Natural killer cell (primary cell): ENCODE results near the gene SELE. TPM values are rescaled to one million over a fixed set of nuclear protein-coding genes. Genes with fewer than 3 reads are reported as not detected.

Experiments
- ATAC-seq, 3 donors: fragments of 150-1000 bp in 2 of 3; fragments of 200-7000 bp in 1 of 3; cut with Tn5 transposase; 1 replicate in 1 of 3; 2 replicates in 2 of 3; pipeline ENCODE4 v1.10.0; 2021; ENCODE audit warnings: mild to moderate bottlenecking in 2 of 3, moderate library complexity in 2 of 3
- DNase-seq, 2 donors: peaks; one replicate each; pipeline versions ENCODE4 v3.0.0 to v3.0.0-alpha.2; 2013 to 2021; ENCODE audit warnings: mixed read lengths in 1 of 2
- H3K27ac ChIP-seq: one replicate; pipeline ENCODE4 v1.5.1; 2013; ENCODE audit warnings: mild to moderate bottlenecking, low read length
- H3K27me3 ChIP-seq: one replicate; pipeline ENCODE4 v1.6.1; 2013; ENCODE audit warnings: low read length; ENCODE audit not compliant: control insufficient read depth, insufficient read depth
- H3K36me3 ChIP-seq: one replicate; pipeline ENCODE4 v1.6.1; 2013; ENCODE audit warnings: low read length; ENCODE audit not compliant: control insufficient read depth, insufficient read depth
- H3K4me1 ChIP-seq: one replicate; pipeline ENCODE4 v1.6.1; 2013; ENCODE audit warnings: low read length; ENCODE audit not compliant: control insufficient read depth, insufficient read depth
- H3K4me3 ChIP-seq: one replicate; pipeline ENCODE4 v1.5.1; 2013; ENCODE audit warnings: low read length
- H3K9me3 ChIP-seq: one replicate; pipeline ENCODE4 v1.6.1; 2013; ENCODE audit warnings: low read length; ENCODE audit not compliant: control insufficient read depth, insufficient read depth
- H3K27ac Mint-ChIP-seq, 2 donors: one replicate each; pipeline ENCODE4 v1.8.0; 2022; ENCODE audit warnings: mild to moderate bottlenecking in 2 of 2, mixed read lengths in 2 of 2, moderate library complexity in 1 of 2
- H3K27me3 Mint-ChIP-seq, 2 donors: one replicate each; pipeline ENCODE4 v1.8.0; 2022; ENCODE audit warnings: low read depth in 2 of 2, mixed read lengths in 2 of 2
- H3K36me3 Mint-ChIP-seq: one replicate; pipeline ENCODE4 v1.8.0; 2022; ENCODE audit warnings: mixed read lengths
- H3K4me1 Mint-ChIP-seq, 2 donors: one replicate each; pipeline ENCODE4 v1.8.0; 2022; ENCODE audit warnings: mixed read lengths in 2 of 2
- H3K4me3 Mint-ChIP-seq: one replicate; pipeline ENCODE4 v1.8.0; 2022; ENCODE audit warnings: mild to moderate bottlenecking, moderate library complexity, mixed read lengths
- H3K9me3 Mint-ChIP-seq, 2 donors: one replicate each; pipeline ENCODE4 v1.8.0; 2022; ENCODE audit warnings: mixed read lengths in 2 of 2
- WGBS: methylation state at CpG from one replicate; pipeline ENCODE4 v1.1.7; 2013; ENCODE audit warnings: missing lambda C conversion rate; ENCODE audit not compliant: insufficient coverage; 5-methylcytosine and 5-hydroxymethylcytosine counted together
- intact Hi-C: fragments of 100-400 bp; cut with micrococcal nuclease; formaldehyde crosslinking; loops from one replicate; pipeline ENCODE4 v1.14.2; 2022
- total RNA-seq, 4 donors: library from RNA; stranded (reverse); fragments of 120-200 nt in 1 of 4; gene quantifications; one replicate each; pipeline versions ENCODE4 v1.2.3 to v1.2.4, GENCODE V29; 2013 to 2022
- TF ChIP-seq, protein P1 (sequence below): fragments of 200-600 bp; IDR thresholded peaks from one replicate; pipeline ENCODE4 v1.8.0; 2022; ENCODE audit warnings: antibody characterized with exemption

The SELE gene
- total RNA-seq, 3 donors from 2014 or later (not counting 1 experiment from before 2014, with no cell fraction given): not detected

DNA sequence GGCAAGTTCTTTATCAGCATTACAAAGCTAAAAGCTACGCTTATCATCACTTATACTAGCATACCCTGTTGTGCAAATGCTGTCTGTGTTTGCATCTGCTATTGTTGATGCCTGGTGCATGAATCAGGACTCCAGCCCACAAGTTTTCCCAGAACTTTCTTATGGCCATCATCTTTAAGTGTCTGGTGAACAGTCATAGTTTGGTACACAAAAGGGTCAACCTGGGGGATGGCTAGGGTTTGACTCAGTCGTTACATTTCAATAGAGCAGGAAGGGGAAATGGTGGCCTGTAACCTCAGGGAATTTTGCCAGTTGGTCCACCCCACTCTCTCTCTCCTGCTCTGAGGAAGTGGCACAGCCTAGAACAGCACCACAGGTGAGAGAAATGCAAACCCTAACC is 57.9 kb downstream of the SELE start:
- H3K27ac ChIP-seq: no peak overlapping the region
- peaks cover 3% of the 10 kb centered on the region in 2 donors for H3K9me3 Mint-ChIP-seq
- H3K9me3 ChIP-seq: no peaks in the 10 kb centered on the region
- H3K4me3 ChIP-seq: no peak overlapping the region
- H3K36me3 ChIP-seq: no peaks in the 10 kb centered on the region
- no peak for DNase-seq
- peaks cover 13% of the 10 kb centered on the region for H3K4me1 ChIP-seq
- H3K27me3 ChIP-seq: no peaks in the 10 kb centered on the region
- TF ChIP-seq, protein P1, sequence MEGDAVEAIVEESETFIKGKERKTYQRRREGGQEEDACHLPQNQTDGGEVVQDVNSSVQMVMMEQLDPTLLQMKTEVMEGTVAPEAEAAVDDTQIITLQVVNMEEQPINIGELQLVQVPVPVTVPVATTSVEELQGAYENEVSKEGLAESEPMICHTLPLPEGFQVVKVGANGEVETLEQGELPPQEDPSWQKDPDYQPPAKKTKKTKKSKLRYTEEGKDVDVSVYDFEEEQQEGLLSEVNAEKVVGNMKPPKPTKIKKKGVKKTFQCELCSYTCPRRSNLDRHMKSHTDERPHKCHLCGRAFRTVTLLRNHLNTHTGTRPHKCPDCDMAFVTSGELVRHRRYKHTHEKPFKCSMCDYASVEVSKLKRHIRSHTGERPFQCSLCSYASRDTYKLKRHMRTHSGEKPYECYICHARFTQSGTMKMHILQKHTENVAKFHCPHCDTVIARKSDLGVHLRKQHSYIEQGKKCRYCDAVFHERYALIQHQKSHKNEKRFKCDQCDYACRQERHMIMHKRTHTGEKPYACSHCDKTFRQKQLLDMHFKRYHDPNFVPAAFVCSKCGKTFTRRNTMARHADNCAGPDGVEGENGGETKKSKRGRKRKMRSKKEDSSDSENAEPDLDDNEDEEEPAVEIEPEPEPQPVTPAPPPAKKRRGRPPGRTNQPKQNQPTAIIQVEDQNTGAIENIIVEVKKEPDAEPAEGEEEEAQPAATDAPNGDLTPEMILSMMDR: no peak
- 36% methylated on average over 2 of the region's 2 CpGs for WGBS
- intact Hi-C loops: no loop called here
- no peak overlapping the region for H3K4me3 Mint-ChIP-seq
- peaks cover 10% of the 10 kb centered on the region for H3K36me3 Mint-ChIP-seq
- no peak for ATAC-seq
- H3K4me1 Mint-ChIP-seq: peaks cover 26 to 39% of the 10 kb centered on the region in 2 donors
- H3K27me3 Mint-ChIP-seq: no peaks in the 10 kb centered on the region
- peak overlapping the region; percentile 26 to 43 for H3K27ac Mint-ChIP-seq

Other genes starting within 250 kb of the SELE start
- gene SLC19A2, start 248.1 kb downstream of the SELE start, total RNA-seq: 1 to 10 TPM; 5.0 to 6.3 (median 5.3) TPM
- gene F5, start 147.6 kb downstream of the SELE start, total RNA-seq: 1 to 10 TPM in 1 of 3 donors, under 1 TPM in 2; 0.02 to 1.7 (median 0.45) TPM
- 1 to 10 TPM; 1.5 to 5.4 (median 2.5) TPM for gene SELP, start 104.0 kb downstream of the SELE start, total RNA-seq
- 100 to 1,000 TPM; 149 to 190 (median 165) TPM for gene SELL, start 22.5 kb downstream of the SELE start, total RNA-seq
- 1 to 10 TPM; 4.9 to 10.0 (median 7.2) TPM for gene METTL18, start 60.8 kb upstream of the SELE start, total RNA-seq
- gene SCYL3, start 159.8 kb upstream of the SELE start, total RNA-seq: 10 to 100 TPM in 1 of 3 donors, 1 to 10 TPM in 2; 6.0 to 12.3 (median 7.0) TPM